GM12801 (cell line): ENCODE measurements around the gene ADARB2.

Experiments
- TF ChIP-seq, protein P1 (sequence below): IDR thresholded peaks from one replicate; pipeline ENCODE4 v1.5.1; 2011; ENCODE audit warnings: control low read depth; ENCODE audit not compliant: insufficient read length; ENCODE audit errors: extremely low read depth

ADARB2 gene

DNA sequence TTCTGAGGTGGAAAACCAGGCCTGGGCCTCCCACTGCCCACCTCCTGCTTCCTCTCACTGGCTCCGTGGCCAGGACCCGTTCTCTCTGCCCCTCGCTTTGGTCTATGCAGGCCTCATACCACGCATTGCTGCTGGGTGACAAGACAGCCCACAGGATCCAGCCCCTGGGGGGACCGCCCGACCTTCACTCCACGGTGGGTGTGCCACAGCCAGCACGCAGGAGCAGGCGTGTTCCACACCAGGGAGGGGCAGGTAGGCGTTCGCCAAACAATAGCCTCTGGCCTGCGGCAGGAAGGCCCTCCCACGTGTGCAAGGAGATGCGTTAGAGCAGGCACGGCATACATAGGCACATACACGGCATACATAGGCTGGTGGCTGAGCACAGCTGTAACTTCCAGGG is 447.7 kb downstream of the ADARB2 start:
- TF ChIP-seq, protein P1, sequence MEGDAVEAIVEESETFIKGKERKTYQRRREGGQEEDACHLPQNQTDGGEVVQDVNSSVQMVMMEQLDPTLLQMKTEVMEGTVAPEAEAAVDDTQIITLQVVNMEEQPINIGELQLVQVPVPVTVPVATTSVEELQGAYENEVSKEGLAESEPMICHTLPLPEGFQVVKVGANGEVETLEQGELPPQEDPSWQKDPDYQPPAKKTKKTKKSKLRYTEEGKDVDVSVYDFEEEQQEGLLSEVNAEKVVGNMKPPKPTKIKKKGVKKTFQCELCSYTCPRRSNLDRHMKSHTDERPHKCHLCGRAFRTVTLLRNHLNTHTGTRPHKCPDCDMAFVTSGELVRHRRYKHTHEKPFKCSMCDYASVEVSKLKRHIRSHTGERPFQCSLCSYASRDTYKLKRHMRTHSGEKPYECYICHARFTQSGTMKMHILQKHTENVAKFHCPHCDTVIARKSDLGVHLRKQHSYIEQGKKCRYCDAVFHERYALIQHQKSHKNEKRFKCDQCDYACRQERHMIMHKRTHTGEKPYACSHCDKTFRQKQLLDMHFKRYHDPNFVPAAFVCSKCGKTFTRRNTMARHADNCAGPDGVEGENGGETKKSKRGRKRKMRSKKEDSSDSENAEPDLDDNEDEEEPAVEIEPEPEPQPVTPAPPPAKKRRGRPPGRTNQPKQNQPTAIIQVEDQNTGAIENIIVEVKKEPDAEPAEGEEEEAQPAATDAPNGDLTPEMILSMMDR: no peak

- TF ChIP-seq, protein P1: no peak
Observed at GRCh38 chr10:1287971-1288401, 449.3 kb downstream of the ADARB2 start.

DNA sequence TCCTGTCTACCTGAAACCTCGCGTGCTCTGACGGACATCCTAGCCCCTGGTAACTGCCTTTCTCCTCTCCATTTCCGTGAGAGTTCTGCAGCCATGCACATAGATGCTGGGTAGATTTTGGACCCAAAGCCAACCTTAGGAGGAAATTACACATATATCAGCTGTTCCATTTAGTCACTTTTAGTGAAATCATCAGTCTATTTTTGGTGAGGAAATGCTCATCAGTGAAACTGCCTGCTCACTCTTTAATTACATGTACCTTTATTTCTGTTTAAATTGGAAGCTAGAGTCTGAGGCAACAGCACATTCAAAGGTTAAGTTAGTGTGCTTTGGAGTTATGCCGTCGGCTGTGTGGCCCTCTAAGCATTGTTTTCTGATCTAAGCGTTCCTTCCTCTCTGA is 449.8 kb downstream of the ADARB2 start:
- TF ChIP-seq, protein P1: no peak

- TF ChIP-seq, protein P1: no peak
Observed at GRCh38 chr10:1284076-1284475, 453.2 kb downstream of the ADARB2 start.

GRCh38 chr10:1281405-1281782 is 455.9 kb downstream of the ADARB2 start:
- TF ChIP-seq, protein P1: no peak

DNA sequence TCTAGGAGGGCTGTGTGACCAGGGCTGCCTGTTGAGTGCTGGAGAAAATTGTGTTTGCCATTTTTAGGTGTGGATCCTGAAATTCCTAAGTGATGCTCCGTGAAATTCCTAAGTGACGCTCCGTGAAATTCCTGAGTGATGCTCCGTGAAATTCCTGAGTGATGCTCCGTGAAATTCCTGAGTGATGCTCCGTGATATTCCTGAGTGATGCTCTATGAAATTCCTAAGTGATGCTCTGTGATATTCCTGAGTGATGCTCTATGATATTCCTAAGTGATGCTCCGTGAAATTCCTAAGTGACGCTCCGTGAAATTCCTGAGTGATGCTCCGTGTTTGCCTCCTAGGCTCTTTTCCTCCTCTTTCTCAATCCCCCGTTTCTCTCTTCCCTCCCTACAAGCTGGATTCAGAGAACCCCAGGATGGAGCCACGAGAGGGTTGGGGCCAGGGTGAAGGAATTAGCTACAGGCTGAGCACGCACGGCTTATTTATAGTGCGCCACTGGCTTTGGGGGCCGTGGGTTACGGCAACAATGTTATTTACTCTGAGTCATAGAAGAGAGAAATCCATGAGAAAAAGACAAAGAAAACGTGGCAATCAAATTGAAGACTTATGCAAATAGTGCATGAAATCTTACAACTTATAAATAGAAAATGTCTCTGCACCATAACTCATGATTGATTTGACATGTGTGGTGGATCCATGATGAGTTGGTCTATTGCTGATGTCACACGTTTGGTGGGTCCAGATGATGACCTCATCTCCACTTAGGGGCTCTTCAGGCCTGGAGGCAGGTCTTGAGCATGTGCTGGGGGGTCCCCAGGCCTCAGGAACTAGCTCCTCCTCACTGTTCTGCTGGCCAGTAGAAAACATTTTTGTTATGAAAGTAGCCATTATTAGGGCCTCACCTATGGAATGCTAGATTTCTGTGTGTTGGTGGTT is 456.6 kb downstream of the ADARB2 start:
- TF ChIP-seq, protein P1: no peak

DNA sequence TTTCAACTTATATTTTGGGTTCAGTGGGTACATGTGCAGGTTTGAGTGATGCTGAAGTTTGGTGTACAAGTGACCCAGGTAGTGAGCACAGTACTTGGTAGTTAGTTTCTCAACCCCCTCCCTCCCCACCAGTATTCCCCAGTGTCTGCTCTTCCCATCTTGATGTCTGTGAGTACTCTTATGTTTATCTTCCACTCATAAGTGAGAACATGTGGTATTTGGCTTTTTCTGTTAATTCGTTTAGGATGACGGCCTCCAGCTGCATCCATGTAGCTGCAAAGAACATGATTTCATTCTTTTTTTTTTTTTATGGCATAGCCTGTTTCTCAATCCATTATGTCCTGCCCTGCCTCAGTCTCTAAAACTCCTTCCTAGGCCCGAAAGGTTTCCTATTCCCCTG is 459.0 kb downstream of the ADARB2 start:
- TF ChIP-seq, protein P1: no peak
